ENCODE data around the gene FGF2. TPM values are rescaled to one million over a fixed set of nuclear protein-coding genes. Genes with fewer than 3 reads are reported as not detected.
"Not testable (repeated sequence)": the region's sequence is repeated elsewhere in the genome, so short reads cannot be mapped to it uniquely, and the experiment has no call there.

FGF2 gene
- total RNA-seq, 1 experiment from 2014 or later = 3.8 TPM

GRCh38 chr4:122930862-122931261, 104.2 kb downstream of the FGF2 start:
- Histone ChIP-seq H3K27me3 (ENCODE audit: insufficient read depth, low read length) (no peaks in the 10 kb centered on the region), H3K79me2 (ENCODE audit: insufficient read depth, low read length) (peaks cover 21% of the 10 kb centered on the region), H3K27ac (ENCODE audit: low read depth, low read length) (no peak overlapping the region), H4K20me1 (ENCODE audit: insufficient read depth) (no peaks in the 10 kb centered on the region), H3K36me3 (ENCODE audit: control insufficient read depth in 1 of 2, insufficient read depth in 2 of 2, low read length in 2 of 2) (peaks cover 11 to 26% of the 10 kb centered on the region in 2 experiments; a peak in 3 of 4 replicates), H2AFZ (ENCODE audit: low read depth, low read length, poor library complexity, severe bottlenecking) (no peak overlapping the region), H3K9ac (ENCODE audit: low read length) (no peak overlapping the region), H3K4me1 (ENCODE audit: control insufficient read depth in 1 of 2, insufficient read depth in 2 of 2, low read length in 2 of 2) (no peaks in the 10 kb centered on the region), H3K4me2 (ENCODE audit: low read length) (no peak overlapping the region), H3K4me3 (replicated peaks in 1 of 2; ENCODE audit: low read depth in 1 of 2, low read length in 2 of 2) (no peak overlapping the region), H3K9me3 (ENCODE audit: control insufficient read depth in 1 of 2, insufficient read depth in 1 of 2, low read depth in 1 of 2, low read length in 2 of 2) (no peaks in the 10 kb centered on the region), H3K9me2 (ENCODE audit: insufficient read depth) (no peaks in the 10 kb centered on the region)
- ChIA-PET POLR2A (no interaction called here), CTCF (interaction anchor here (0.9 to 2.8 kb wide), 7 partner anchors 12 to 353 kb away, joined by 4 to 14 read pairs (median 12); partner anchors contain the start of gene BBS12), RAD21 (ENCODE audit: low non-redundant PET in 1 of 2, low total read pairs in 2 of 2, uncharacterized antibody in 2 of 2, unreplicated experiment in 2 of 2) (no interaction called here)
- TF ChIP-seq EZH2 (IDR thresholded peaks at IDR 0.05) (no peak), RAD21 (IDR thresholded peaks at IDR 0.05; ENCODE audit: low read depth) (peak; percentile 60), SRF (IDR thresholded peaks at IDR 0.05; ENCODE audit: low read depth) (no peak), CTCF (IDR thresholded peaks at IDR 0.05 in 2 of 3, conservative IDR thresholded peaks at IDR 0.05 in 1 of 3; ENCODE audit: borderline replicate concordance in 1 of 3, insufficient read depth in 1 of 3, low read depth in 2 of 3, low read length in 2 of 3) (peak in 2 of 3 experiments; percentile 55 to 64; a peak in 3 of 6 replicates), JUND (IDR thresholded peaks at IDR 0.05) (no peak)
- ATAC-seq (no peak), DNase-seq (ENCODE audit: low read depth, low spot score) (no peak)
- intact Hi-C loops (cut with micrococcal nuclease) = loop anchor here (1.0 to 2.0 kb wide), 2 partner anchors 328 to 354 kb away; no protein-coding TSS in a partner anchor
- no TSS peak for BruUV-seq (replicated peaks)

DNA sequence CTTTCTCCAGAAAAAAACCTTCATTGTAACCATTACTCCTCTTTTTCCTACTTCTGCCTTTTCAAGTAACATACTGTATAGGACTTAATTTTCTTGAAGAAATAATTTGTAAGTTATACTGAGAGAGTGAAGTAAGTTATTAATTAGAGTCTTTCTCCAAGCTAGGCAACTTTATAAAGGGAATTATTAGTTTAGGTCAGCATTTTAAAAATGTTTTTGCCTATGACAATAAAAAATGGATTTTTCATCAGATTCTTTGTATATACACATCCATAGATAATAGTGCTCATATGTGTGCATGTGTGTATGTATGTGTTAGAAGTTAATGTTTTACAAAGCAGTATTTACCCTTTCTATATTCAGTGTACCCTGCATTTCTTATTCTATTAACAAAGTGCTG, 106.1 kb downstream of the FGF2 start:
- ChIA-PET CTCF (no interaction called here), RAD21 (ENCODE audit: low non-redundant PET in 1 of 2, low total read pairs in 2 of 2, uncharacterized antibody in 2 of 2, unreplicated experiment in 2 of 2) (no interaction called here), POLR2A (no interaction called here)
- Histone ChIP-seq H2AFZ (ENCODE audit: low read depth, low read length, poor library complexity, severe bottlenecking) (no peak overlapping the region), H3K27ac (ENCODE audit: low read depth, low read length) (no peak overlapping the region), H3K9ac (ENCODE audit: low read length) (no peak overlapping the region), H3K79me2 (ENCODE audit: insufficient read depth, low read length) (peaks cover 3% of the 10 kb centered on the region; the same call in 1 of the 2 replicates), H3K36me3 (ENCODE audit: control insufficient read depth in 1 of 2, insufficient read depth in 2 of 2, low read length in 2 of 2) (peaks cover 16 to 33% of the 10 kb centered on the region in 2 experiments; a peak in 3 of 4 replicates), H3K9me2 (ENCODE audit: insufficient read depth) (no peaks in the 10 kb centered on the region), H3K27me3 (ENCODE audit: insufficient read depth, low read length) (no peaks in the 10 kb centered on the region), H3K4me2 (ENCODE audit: low read length) (no peak overlapping the region), H4K20me1 (ENCODE audit: insufficient read depth) (no peaks in the 10 kb centered on the region), H3K9me3 (ENCODE audit: control insufficient read depth in 1 of 2, insufficient read depth in 1 of 2, low read depth in 1 of 2, low read length in 2 of 2) (no peaks in the 10 kb centered on the region), H3K4me3 (replicated peaks in 1 of 2; ENCODE audit: low read depth in 1 of 2, low read length in 2 of 2) (no peak overlapping the region), H3K4me1 (ENCODE audit: control insufficient read depth in 1 of 2, insufficient read depth in 2 of 2, low read length in 2 of 2) (no peaks in the 10 kb centered on the region)
- intact Hi-C loops (cut with micrococcal nuclease) = loop anchor here (2.0 kb wide), 1 partner anchor 1032 kb away; no protein-coding TSS in a partner anchor
- TF ChIP-seq SIN3A (IDR thresholded peaks at IDR 0.05; ENCODE audit: low read depth) (no peak), RAD21 (IDR thresholded peaks at IDR 0.05; ENCODE audit: low read depth) (no peak)
- no peak for ATAC-seq
- no peak for DNase-seq (ENCODE audit: low read depth, low spot score)
- no TSS peak for BruUV-seq (replicated peaks)

DNA sequence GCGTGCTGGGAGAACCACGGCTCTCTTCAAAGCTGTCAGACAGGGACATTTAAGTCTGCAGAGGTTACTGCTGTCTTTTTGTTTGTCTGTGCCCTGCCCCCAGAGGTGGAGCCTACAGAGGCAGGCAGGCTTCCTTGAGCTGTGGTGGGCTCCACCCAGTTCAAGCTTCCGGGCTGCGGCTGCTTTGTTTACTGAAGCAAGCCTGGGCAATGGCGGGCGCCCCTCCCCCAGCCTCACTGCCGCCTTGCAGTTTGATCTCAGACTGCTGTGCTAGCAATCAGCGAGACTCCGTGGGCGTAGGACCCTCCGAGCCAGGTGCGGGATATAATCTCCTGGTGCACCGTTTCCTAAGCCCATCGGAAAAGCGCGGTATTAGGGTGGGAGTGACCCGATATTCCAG, 118.5 kb downstream of the FGF2 start:
- peaks cover 10% of the 10 kb centered on the region in 2 experiments; a peak in 3 of 4 replicates for H3K36me3 ChIP-seq (ENCODE audit: control insufficient read depth in 1 of 2, insufficient read depth in 2 of 2, low read length in 2 of 2)
- H3K27ac ChIP-seq (ENCODE audit: low read depth, low read length); H3K79me2 ChIP-seq (ENCODE audit: insufficient read depth, low read length); H3K27me3 ChIP-seq (ENCODE audit: insufficient read depth, low read length); H3K9me3 ChIP-seq (ENCODE audit: control insufficient read depth in 1 of 2, insufficient read depth in 1 of 2, low read depth in 1 of 2, low read length in 2 of 2); H4K20me1 ChIP-seq (ENCODE audit: insufficient read depth); H3K4me3 ChIP-seq (replicated peaks in 1 of 2; ENCODE audit: low read depth in 1 of 2, low read length in 2 of 2); POLR2A ChIA-PET; H3K9ac ChIP-seq (ENCODE audit: low read length); RAD21 ChIA-PET (ENCODE audit: low non-redundant PET in 1 of 2, low total read pairs in 2 of 2, uncharacterized antibody in 2 of 2, unreplicated experiment in 2 of 2); ATAC-seq; H3K4me1 ChIP-seq (ENCODE audit: control insufficient read depth in 1 of 2, insufficient read depth in 2 of 2, low read length in 2 of 2); H2AFZ ChIP-seq (ENCODE audit: low read depth, low read length, poor library complexity, severe bottlenecking); intact Hi-C loops (cut with micrococcal nuclease); DNase-seq (ENCODE audit: low read depth, low spot score); H3K4me2 ChIP-seq (ENCODE audit: low read length); BruUV-seq (replicated peaks); H3K9me2 ChIP-seq (ENCODE audit: insufficient read depth); CTCF ChIA-PET: not testable (repeated sequence)

All from HCT116 (cell line).